A549 (cell line): ENCODE measurements around the gene INA.

Source experiments
- EP300 ChIP-seq, 2 experiments: fragments of >200 bp; sonication (Bioruptor Twin); formaldehyde crosslinking; IDR thresholded peaks; 2 replicates in 1 of 2; 3 replicates in 1 of 2; pipeline ENCODE4 v1.6.1; 2016 to 2017
- KDM1A ChIP-seq: fragments of 200-600 bp; sonication (generic); IDR thresholded peaks from 2 replicates; pipeline ENCODE4 v1.6.1; 2016; ENCODE audit warnings: low read depth, mild to moderate bottlenecking
- PHF8 ChIP-seq: fragments of 200-600 bp; sonication (generic); IDR thresholded peaks from 2 replicates; pipeline ENCODE4 v1.6.1; 2016; ENCODE audit warnings: low read depth, mild to moderate bottlenecking, antibody characterized with exemption, moderate library complexity, borderline replicate concordance
- POLR2A ChIP-seq: IDR thresholded peaks from 2 replicates; pipeline ENCODE4 v1.6.1; 2012; ENCODE audit warnings: mild to moderate bottlenecking, low read length
- RAD21 ChIP-seq, 2 experiments: fragments of >200 bp in 1 of 2; sonication (Bioruptor Twin) in 1 of 2; formaldehyde crosslinking in 1 of 2; IDR thresholded peaks in 1 of 2; conservative IDR thresholded peaks in 1 of 2; 2 replicates in 1 of 2; 3 replicates in 1 of 2; pipeline ENCODE4 v1.6.1; 2012 to 2018; ENCODE audit warnings: inconsistent platforms in 1 of 2
- TFCP2L1 ChIP-seq: fragments of 250-450 bp; sonication (Bioruptor Pico); IDR thresholded peaks from 2 replicates; pipeline ENCODE4 v1.5.0; 2021; ENCODE audit warnings: mild to moderate bottlenecking
- TF ChIP-seq, protein P1 (sequence below): fragments of >200 bp; sonication (Bioruptor Twin); formaldehyde crosslinking; IDR thresholded peaks from 3 replicates; pipeline ENCODE4 v1.5.1; 2016

DNA sequence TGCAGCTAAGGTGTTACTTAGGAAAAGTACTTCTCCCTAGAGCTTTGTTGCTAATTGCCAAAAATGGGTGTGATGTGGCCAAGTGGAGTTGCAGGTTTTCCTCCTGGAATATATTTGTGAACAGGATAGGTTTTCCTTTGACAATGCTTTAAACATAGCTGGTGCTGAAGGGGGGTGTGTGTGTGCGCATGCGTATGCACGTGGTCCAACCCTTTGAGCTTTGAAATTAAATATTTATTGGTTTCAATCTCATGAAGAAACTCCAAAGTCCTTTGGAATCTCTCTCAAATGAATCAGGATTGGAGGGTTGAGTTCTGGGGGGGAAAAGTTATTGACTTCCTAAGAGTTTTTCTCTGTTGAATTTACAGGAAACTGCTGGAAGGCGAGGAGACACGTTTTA is 11.1 kb downstream of the INA start:
- TF ChIP-seq EP300 (IDR thresholded peaks at IDR 0.05) = no peak
- TF ChIP-seq KDM1A = no peak
- no peak for TF ChIP-seq TFCP2L1 (CRISPR knock-in tag)
- TF ChIP-seq, protein P1, sequence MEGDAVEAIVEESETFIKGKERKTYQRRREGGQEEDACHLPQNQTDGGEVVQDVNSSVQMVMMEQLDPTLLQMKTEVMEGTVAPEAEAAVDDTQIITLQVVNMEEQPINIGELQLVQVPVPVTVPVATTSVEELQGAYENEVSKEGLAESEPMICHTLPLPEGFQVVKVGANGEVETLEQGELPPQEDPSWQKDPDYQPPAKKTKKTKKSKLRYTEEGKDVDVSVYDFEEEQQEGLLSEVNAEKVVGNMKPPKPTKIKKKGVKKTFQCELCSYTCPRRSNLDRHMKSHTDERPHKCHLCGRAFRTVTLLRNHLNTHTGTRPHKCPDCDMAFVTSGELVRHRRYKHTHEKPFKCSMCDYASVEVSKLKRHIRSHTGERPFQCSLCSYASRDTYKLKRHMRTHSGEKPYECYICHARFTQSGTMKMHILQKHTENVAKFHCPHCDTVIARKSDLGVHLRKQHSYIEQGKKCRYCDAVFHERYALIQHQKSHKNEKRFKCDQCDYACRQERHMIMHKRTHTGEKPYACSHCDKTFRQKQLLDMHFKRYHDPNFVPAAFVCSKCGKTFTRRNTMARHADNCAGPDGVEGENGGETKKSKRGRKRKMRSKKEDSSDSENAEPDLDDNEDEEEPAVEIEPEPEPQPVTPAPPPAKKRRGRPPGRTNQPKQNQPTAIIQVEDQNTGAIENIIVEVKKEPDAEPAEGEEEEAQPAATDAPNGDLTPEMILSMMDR = no peak
- TF ChIP-seq POLR2A = no peak
- no peak for TF ChIP-seq RAD21 (conservative IDR thresholded peaks at IDR 0.05 in 1 of 2, IDR thresholded peaks at IDR 0.05 in 1 of 2)
- no peak for TF ChIP-seq PHF8
